GM12875 (cell line): Measurements from ENCODE around the gene STING1.
"Not testable (repeated sequence)": the region's sequence is repeated elsewhere in the genome, so short reads cannot be mapped to it uniquely, and the experiment has no call there.

Experiments used
- H3K4me3 ChIP-seq: one replicate; pipeline ENCODE4 v1.5.1; 2011; ENCODE audit warnings: low read depth, low read length, control low read depth
- CTCF ChIP-seq: IDR thresholded peaks from 2 replicates; pipeline ENCODE4 v1.5.1; 2011; ENCODE audit warnings: low read depth, mild to moderate bottlenecking, control low read depth, inconsistent platforms, low read length, moderate library complexity, borderline replicate concordance; ENCODE audit not compliant: insufficient read depth

STING1 gene

DNA sequence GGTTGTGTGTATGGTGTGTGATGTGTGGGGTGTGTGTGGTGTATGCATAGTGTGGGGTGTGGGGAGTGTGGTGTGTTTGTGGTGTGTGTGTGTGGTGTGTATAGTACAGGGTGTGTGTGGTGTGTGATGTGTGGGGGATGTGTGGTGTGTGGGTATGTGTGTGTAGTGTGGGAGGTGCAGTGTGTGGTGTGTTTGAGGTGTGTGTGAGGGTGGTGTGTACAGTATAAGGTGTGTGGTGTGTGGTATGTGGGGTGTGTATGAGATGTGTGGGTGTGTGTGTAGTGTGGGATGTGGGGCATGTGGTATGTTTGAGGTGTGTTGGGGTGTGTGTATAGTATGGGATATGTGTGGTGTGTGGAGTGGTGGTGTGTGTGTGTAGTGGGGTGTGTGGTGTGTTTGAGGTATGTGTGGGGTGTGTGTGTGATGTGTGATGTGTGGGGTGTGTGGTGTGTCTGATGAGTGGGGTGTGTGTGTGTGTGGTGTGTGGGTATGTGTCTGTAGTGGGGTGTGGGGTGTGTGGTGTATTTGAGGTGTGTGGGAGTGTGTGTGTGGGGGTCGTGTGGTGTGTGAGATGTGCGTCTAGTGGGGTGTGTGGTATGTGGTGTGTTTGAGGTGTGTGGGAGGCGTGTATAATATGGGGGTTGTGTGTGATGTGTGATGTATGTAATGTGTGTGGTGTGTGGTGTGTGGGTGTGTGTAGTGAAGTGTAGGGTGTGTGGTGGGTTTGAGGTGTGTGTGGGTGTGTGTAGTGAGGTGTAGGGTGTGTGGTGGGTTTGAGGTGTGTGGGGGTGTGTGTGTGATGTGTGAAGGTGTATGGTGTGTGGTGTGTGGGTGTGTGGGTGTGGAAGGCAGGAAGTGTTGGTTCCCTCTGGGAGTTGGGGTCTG, 28.6 kb downstream of the STING1 start:
- TF ChIP-seq CTCF: no peak
- H3K4me3 ChIP-seq: no peak overlapping the region

DNA sequence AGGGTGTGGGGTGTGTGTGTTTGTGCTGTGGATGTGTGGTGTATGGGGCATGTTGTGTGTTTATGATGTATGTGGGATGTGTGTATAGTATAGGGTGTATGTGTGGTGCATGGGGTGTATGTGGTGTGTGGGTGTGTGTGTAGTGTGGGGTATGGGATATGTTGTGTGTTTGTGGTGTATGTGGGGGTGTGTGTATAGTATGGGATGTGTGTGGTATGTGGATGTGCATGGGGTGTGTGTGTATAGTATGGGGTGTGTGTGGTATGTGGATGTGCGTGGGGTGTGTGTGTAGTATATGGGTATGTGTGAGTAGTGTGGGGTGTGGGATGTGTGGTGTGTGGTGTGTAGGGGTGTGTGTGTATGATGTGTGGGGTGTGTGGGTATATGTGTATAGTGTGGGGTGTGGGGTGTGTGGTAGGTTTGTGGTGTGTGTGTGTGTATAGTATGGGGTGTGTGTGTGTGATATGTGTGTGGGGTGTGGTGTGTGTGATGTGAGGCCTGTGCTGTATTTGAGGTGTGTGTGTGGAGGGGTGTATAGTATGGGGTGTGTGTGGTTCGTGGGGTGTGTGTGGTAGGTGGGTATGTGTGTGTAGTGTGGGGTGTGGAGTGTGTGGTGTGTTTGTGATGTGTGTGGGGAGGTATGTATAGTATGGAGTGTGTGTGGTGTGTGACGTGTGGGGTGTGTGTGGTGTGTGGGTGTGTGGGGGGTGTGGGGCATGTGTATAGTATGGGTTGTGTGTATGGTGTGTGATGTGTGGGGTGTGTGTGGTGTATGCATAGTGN, 30.5 kb downstream of the STING1 start:
- H3K4me3 ChIP-seq: no peak overlapping the region
- TF ChIP-seq CTCF: no peak

- TF ChIP-seq CTCF: no peak
- no peak overlapping the region for H3K4me3 ChIP-seq
These were observed 31.4 kb downstream of the STING1 start for GRCh38 chr5:139451176-139451575.

DNA sequence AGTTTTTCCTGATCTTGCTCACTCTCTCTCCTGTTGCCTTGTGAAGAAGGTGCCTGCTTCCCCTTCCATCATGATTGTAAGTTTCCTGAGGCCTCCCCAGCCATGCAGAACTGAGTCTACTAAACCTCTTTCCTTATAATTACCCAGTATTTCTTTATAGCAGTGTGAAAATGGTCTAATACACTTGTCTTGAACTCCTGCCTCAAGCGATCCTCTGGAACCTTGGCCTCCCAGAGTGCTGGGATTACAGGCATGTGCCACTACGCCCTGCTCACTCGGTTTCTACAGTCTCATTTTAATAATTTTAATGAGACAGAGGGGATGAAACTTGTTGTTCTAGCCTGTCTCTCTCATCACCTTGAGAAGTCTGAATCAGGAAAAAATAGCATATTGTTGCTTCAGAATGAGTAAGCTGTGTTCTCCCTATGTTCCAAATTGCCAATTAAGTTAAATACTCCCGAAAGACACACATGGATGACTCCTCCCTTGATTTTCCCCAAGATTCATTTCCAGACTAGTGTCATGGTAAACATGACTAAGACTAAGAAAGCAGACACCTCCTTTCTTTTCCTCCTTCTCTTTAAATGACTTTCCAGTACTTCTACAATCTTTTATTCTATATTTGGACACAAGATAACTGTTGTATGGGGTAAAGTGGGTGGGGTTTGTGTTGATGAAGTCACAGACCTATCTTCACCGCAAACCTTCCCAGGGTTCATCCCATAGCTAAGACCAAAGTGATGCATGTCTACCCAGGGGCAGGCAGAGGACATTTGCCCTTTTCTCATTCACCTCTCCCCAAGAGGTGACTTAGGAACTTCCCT, 35.4 kb downstream of the STING1 start:
- no peak for TF ChIP-seq CTCF
- H3K4me3 ChIP-seq: no peak overlapping the region

- H3K4me3 ChIP-seq: no peak overlapping the region
- TF ChIP-seq CTCF: no peak
These were observed 37.0 kb downstream of the STING1 start for GRCh38 chr5:139445325-139446170.

DNA sequence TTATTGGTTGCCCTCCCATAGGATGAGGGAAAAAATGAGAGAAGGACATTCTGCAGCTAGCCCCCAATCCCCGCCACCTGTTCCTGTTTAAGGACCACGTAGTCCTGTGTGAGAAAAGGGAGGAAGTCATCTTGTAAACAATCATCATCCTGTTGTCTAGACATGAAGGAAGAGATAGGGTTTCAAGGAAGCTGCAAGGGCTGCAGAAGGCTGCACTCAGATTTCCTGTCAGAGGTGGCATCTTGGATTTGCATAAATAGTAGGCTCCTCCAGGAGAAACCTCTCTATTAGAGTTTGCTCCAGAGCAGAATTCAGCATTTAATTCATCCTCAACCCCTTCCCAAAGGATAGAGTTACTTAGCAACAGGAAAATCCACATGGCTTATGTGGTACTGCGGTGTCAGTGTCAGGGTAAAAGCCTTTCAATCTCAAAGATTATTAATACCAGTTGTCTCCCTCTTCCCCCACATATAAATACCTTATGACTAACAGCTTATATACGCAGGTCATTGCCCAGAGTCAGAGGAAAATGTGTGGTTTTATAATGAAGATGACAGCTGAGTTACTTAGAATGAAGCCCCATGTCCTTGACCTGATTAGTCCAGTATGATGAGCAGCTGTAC, 38.6 kb downstream of the STING1 start:
- no peak overlapping the region for H3K4me3 ChIP-seq
- TF ChIP-seq CTCF: no peak

DNA sequence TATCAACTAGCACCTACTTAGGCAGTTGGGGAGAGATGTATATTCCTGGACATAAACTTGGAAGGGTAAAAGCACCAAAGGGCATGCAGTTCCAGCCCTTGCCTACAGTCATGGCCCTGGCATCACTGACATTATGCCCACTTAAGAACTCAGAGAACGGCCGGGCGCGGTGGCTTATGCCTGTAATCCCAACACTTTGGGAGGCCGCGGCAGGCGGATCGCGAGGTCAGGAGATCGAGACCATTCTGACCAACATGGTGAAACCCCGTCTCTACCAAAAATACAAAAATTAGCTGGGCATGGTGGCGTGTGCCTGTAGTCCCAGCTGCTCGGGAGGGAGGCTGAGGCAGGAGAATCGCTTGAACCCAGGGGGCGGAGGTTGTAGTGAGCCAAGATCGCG, 42.1 kb downstream of the STING1 start:
- not testable (repeated sequence) for H3K4me3 ChIP-seq
